ENCODE measurements around the gene SPATA20. TPM values are rescaled to one million over a fixed set of nuclear protein-coding genes. Genes with fewer than 3 reads are reported as not detected.

The SPATA20 gene
- total and polyA plus RNA-seq, 2 of the 13 experiments (the other 11 are each of a cell fraction or from before 2014, with no cell fraction given) = 36.1 to 64.8 TPM

- TF ChIP-seq ZBTB25 (CRISPR knock-in tag; IDR thresholded peaks at IDR 0.05) = peak; percentile 13; the same call in 1 of the 2 replicates
- TF ChIP-seq ZNF24 (IDR thresholded peaks at IDR 0.05) = no peak
- TF ChIP-seq SOX5 (CRISPR knock-in tag; IDR thresholded peaks at IDR 0.05; ENCODE audit: borderline replicate concordance) = peak; percentile 22; the same call in 1 of the 2 replicates
- TF ChIP-seq ZBTB34 (CRISPR knock-in tag; IDR thresholded peaks at IDR 0.05) = peak; percentile 18; the same call in 1 of the 2 replicates
- peak; percentile 87 for TF ChIP-seq ZNF678 (CRISPR knock-in tag; IDR thresholded peaks at IDR 0.05)
- TF ChIP-seq BRF2 (CRISPR knock-in tag; IDR thresholded peaks at IDR 0.05) = peak; percentile 59; the same call in 1 of the 2 replicates
- TF ChIP-seq ZNF230 (CRISPR knock-in tag; IDR thresholded peaks at IDR 0.05) = peak; percentile 59; the same call in 1 of the 2 replicates
- TF ChIP-seq ZNF333 (CRISPR knock-in tag; IDR thresholded peaks at IDR 0.05; ENCODE audit: borderline replicate concordance) = no peak
- peak; percentile 43; the same call in 1 of the 2 replicates for TF ChIP-seq DR1 (CRISPR knock-in tag; IDR thresholded peaks at IDR 0.05)
- no peak for TF ChIP-seq ZC3H13 (CRISPR knock-in tag; IDR thresholded peaks at IDR 0.05)
- TF ChIP-seq ZBED4 (CRISPR knock-in tag; IDR thresholded peaks at IDR 0.05; ENCODE audit: borderline replicate concordance) = peak; percentile 90; the same call in 1 of the 2 replicates
These were observed 5.0 kb upstream of the SPATA20 start (continued) for GRCh38 chr17:50541716-50542688.

Measured in HepG2 (cell line).